ENCODE results near the gene FKBP9.

- TF ChIP-seq CTCF (IDR thresholded peaks at IDR 0.05) (no peak), POLR2A (IDR thresholded peaks at IDR 0.05) (no peak)
These were observed 87.1 kb downstream of the FKBP9 start for GRCh38 chr7:33044401-33044718.

Data from lower leg skin (tissue), 3 donors.